ENCODE measurements around the gene XCL1.

XCL1 gene

GRCh38 chr1:168598892-168599291 is 22.5 kb downstream of the XCL1 start:
- no peaks in the 10 kb centered on the region for H3F3A ChIP-seq (ENCODE audit: insufficient read depth, low read length)
- no peaks in the 10 kb centered on the region for H3K27me3 ChIP-seq (replicated peaks; ENCODE audit: insufficient read depth, low read length)
- TF ChIP-seq EZH2phosphoT487 (IDR thresholded peaks at IDR 0.05; ENCODE audit: low read length) (no peak), EZH2 (optimal IDR thresholded peaks at IDR 0.05; ENCODE audit: low read depth, low read length) (no peak), CTCF (IDR thresholded peaks at IDR 0.05; ENCODE audit: low read length) (no peak)
- H3K4me1 ChIP-seq (ENCODE audit: low read length) = no peaks in the 10 kb centered on the region
- H2AFZ ChIP-seq (ENCODE audit: low read length) = no peak overlapping the region
- H3K27ac ChIP-seq (ENCODE audit: low read length) = no peak overlapping the region
- no peak overlapping the region for H3K4me3 ChIP-seq (ENCODE audit: low read length)
- H3K36me3 ChIP-seq (replicated peaks; ENCODE audit: insufficient read depth, low read length) = no peaks in the 10 kb centered on the region
- no peak for DNase-seq
- H3K4me2 ChIP-seq (ENCODE audit: low read depth, low read length) = no peak overlapping the region
- H3K79me2 ChIP-seq (ENCODE audit: low read length) = no peaks in the 10 kb centered on the region
- H3K9me2 ChIP-seq (replicated peaks; ENCODE audit: insufficient read depth, low read length) = no peaks in the 10 kb centered on the region
- no peaks in the 10 kb centered on the region for H3K9me3 ChIP-seq (replicated peaks; ENCODE audit: insufficient read depth, low read length)
- H3K9ac ChIP-seq (ENCODE audit: low read length) = no peak overlapping the region
- no peaks in the 10 kb centered on the region for H4K20me1 ChIP-seq (ENCODE audit: insufficient read depth, low read length)

- no peak overlapping the region for H3K4me3 ChIP-seq (ENCODE audit: low read length)
- H3K9me2 ChIP-seq (replicated peaks; ENCODE audit: insufficient read depth, low read length) = no peaks in the 10 kb centered on the region
- H3K9me3 ChIP-seq (replicated peaks; ENCODE audit: insufficient read depth, low read length) = no peaks in the 10 kb centered on the region
- no peaks in the 10 kb centered on the region for H4K20me1 ChIP-seq (ENCODE audit: insufficient read depth, low read length)
- TF ChIP-seq EZH2phosphoT487 (IDR thresholded peaks at IDR 0.05; ENCODE audit: low read length) (no peak), CTCF (IDR thresholded peaks at IDR 0.05; ENCODE audit: low read length) (no peak), EZH2 (optimal IDR thresholded peaks at IDR 0.05; ENCODE audit: low read depth, low read length) (no peak)
- H3K79me2 ChIP-seq (ENCODE audit: low read length) = no peaks in the 10 kb centered on the region
- no peaks in the 10 kb centered on the region for H3K4me1 ChIP-seq (ENCODE audit: low read length)
- no peak overlapping the region for H3K9ac ChIP-seq (ENCODE audit: low read length)
- H3K36me3 ChIP-seq (replicated peaks; ENCODE audit: insufficient read depth, low read length) = no peaks in the 10 kb centered on the region
- H2AFZ ChIP-seq (ENCODE audit: low read length) = no peak overlapping the region
- H3K27ac ChIP-seq (ENCODE audit: low read length) = no peak overlapping the region
- H3K27me3 ChIP-seq (replicated peaks; ENCODE audit: insufficient read depth, low read length) = no peaks in the 10 kb centered on the region
- no peaks in the 10 kb centered on the region for H3F3A ChIP-seq (ENCODE audit: insufficient read depth, low read length)
- no peak overlapping the region for H3K4me2 ChIP-seq (ENCODE audit: low read depth, low read length)
- no peak for DNase-seq
Measured at GRCh38 chr1:168599641-168600040, 23.2 kb downstream of the XCL1 start.

DNA sequence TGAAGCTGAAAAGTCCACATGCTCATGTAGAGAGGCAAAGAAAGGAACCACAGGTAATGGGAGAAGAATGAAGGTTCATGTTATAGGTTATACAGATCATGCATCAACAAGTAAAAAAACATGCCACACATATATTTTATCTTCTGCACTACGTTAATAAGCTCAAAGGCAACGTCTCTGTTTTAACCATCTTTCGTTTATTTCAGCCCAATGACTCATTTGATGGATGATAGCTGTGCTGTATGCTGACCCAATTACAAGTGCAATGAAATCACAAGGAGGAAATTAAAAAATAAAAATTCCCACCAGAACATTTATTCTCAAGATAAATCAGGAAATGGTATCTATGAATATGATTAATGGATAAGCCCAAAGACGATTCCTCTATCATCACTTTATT is 24.6 kb downstream of the XCL1 start:
- TF ChIP-seq EZH2 (optimal IDR thresholded peaks at IDR 0.05; ENCODE audit: low read depth, low read length) = no peak
- no peak for TF ChIP-seq EZH2phosphoT487 (IDR thresholded peaks at IDR 0.05; ENCODE audit: low read length)
- TF ChIP-seq CTCF (IDR thresholded peaks at IDR 0.05; ENCODE audit: low read length) = no peak
- no peaks in the 10 kb centered on the region for H3K4me1 ChIP-seq (ENCODE audit: low read length)
- H3K79me2 ChIP-seq (ENCODE audit: low read length) = no peaks in the 10 kb centered on the region
- H3K4me2 ChIP-seq (ENCODE audit: low read depth, low read length) = no peak overlapping the region
- no peaks in the 10 kb centered on the region for H3K9me2 ChIP-seq (replicated peaks; ENCODE audit: insufficient read depth, low read length)
- H3K9ac ChIP-seq (ENCODE audit: low read length) = no peak overlapping the region
- H2AFZ ChIP-seq (ENCODE audit: low read length) = no peak overlapping the region
- no peak overlapping the region for H3K4me3 ChIP-seq (ENCODE audit: low read length)
- DNase-seq = no peak
- H4K20me1 ChIP-seq (ENCODE audit: insufficient read depth, low read length) = no peaks in the 10 kb centered on the region
- no peak overlapping the region for H3K27ac ChIP-seq (ENCODE audit: low read length)
- no peaks in the 10 kb centered on the region for H3K36me3 ChIP-seq (replicated peaks; ENCODE audit: insufficient read depth, low read length)
- no peaks in the 10 kb centered on the region for H3K9me3 ChIP-seq (replicated peaks; ENCODE audit: insufficient read depth, low read length)
- H3F3A ChIP-seq (ENCODE audit: insufficient read depth, low read length) = no peaks in the 10 kb centered on the region
- no peaks in the 10 kb centered on the region for H3K27me3 ChIP-seq (replicated peaks; ENCODE audit: insufficient read depth, low read length)

All from MM.1S (cell line).